DMS 273 (cell line): ENCODE measurements around the gene MAGI3.
A peak's percentile ranks its signal among the peaks of the same experiment; 100 is the strongest.
"Not testable (repeated sequence)": the region's sequence is repeated elsewhere in the genome, so short reads cannot be mapped to it uniquely, and the experiment has no call there.

Source experiments
- DNase-seq: peaks from one replicate; lab custom pipeline; 2025; ENCODE audit not compliant: unreplicated experiment; lab: John Stamatoyannopoulos, UW

The MAGI3 gene

GRCh38 chr1:113396585-113396984 is 6.3 kb downstream of the MAGI3 start:
- DNase-seq: peak; percentile 47

GRCh38 chr1:113399062-113399583 is 8.8 kb downstream of the MAGI3 start:
- DNase-seq: no peak

- no peak for DNase-seq
Observed at GRCh38 chr1:113401067-113401466, 10.8 kb downstream of the MAGI3 start.

- DNase-seq: no peak
Observed at GRCh38 chr1:113401728-113402127, 11.4 kb downstream of the MAGI3 start.

GRCh38 chr1:113403065-113403464 is 12.8 kb downstream of the MAGI3 start:
- no peak for DNase-seq

- no peak for DNase-seq
Observed at GRCh38 chr1:113405573-113405972, 15.3 kb downstream of the MAGI3 start.

GRCh38 chr1:113406149-113406548 is 15.8 kb downstream of the MAGI3 start:
- DNase-seq: not testable (repeated sequence)

- DNase-seq: no peak
Observed at GRCh38 chr1:113409363-113409762, 19.0 kb downstream of the MAGI3 start.

- DNase-seq: not testable (repeated sequence)
Observed at GRCh38 chr1:113412020-113412419, 21.7 kb downstream of the MAGI3 start.

GRCh38 chr1:113415310-113416070 is 25.2 kb downstream of the MAGI3 start:
- peak; percentile 21 for DNase-seq

- not testable (repeated sequence) for DNase-seq
Observed at GRCh38 chr1:113416071-113416470, 25.8 kb downstream of the MAGI3 start.

- DNase-seq: no peak
Observed at GRCh38 chr1:113416496-113416895, 26.2 kb downstream of the MAGI3 start.

- DNase-seq: no peak
Observed at GRCh38 chr1:113422315-113423068, 32.2 kb downstream of the MAGI3 start.

- no peak for DNase-seq
Observed at GRCh38 chr1:113423826-113424225, 33.5 kb downstream of the MAGI3 start.

- peak; percentile 4 for DNase-seq
Observed at GRCh38 chr1:113429461-113430153, 39.3 kb downstream of the MAGI3 start.

GRCh38 chr1:113433184-113433583 is 42.9 kb downstream of the MAGI3 start:
- DNase-seq: no peak

GRCh38 chr1:113434081-113434873 is 44.0 kb downstream of the MAGI3 start:
- no peak for DNase-seq

- DNase-seq: no peak
Observed at GRCh38 chr1:113434874-113435175, 44.5 kb downstream of the MAGI3 start.

- DNase-seq: no peak
Observed at GRCh38 chr1:113437554-113438341, 47.4 kb downstream of the MAGI3 start.
